Stimulated activated CD4-positive, alpha-beta T cell treated with anti-CD3 and anti-CD28 coated beads, Interleukin-12 subunit alpha, Interleukin-12 subunit beta, amount 100 ng/mL, for 24 hours (primary cell): ENCODE results near the gene NFIB.

Experiments
- DNase-seq, 2 experiments: peaks; one replicate each; pipeline ENCODE4 v3.0.0-alpha.2; 2020; ENCODE audit warnings: low read depth in 2 of 2

Gene NFIB

GRCh38 chr9:14246951-14247350, 67.0 kb downstream of the NFIB start:
- DNase-seq, result no peak

- DNase-seq, result no peak
Measured at GRCh38 chr9:14245901-14246525, 67.9 kb downstream of the NFIB start.

DNA sequence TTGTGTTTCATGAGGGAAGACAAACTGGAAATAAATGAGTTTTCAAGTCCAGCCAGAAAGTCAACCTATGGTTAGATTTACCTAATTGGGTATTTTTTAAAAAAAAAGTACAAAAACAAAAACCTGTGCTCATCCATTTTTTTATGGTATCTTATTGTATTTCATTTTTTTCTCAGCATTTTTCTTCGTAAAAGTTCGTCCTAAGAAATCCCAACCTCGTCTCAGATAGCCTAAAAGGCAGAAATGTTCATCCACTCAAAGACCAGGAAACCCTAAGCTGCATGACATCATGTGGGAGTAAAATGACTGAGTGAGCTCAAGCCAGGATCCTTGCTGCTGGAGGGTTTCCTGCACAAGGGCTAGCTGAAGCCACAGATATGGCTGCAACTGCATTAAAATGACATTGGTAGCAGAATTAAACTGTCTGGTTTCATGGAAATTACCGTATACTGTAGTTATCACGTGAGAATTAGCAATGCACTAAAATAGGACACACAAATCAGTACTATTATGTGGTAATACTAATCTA, 70.4 kb downstream of the NFIB start:
- DNase-seq, result no peak

GRCh38 chr9:14242150-14242805, 71.7 kb downstream of the NFIB start:
- DNase-seq, result no peak

DNA sequence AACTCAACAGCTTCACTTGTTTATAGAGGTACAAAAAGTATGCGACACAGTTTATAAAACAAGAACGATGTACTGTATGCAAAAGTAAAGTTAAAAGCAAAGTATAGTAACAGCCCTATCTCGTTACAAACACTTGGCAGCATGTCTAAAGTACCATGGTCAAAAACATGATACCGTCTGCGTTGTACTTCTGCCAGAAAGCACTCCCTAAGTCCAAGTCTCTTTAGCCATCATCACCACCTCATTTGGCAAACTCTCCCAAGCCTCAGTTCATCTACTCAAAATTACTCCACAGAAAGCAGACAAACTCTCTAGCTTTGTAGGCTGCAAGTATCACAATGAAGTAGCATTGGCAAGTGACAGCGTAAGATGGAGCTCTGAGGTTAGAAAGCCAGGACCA, 73.4 kb downstream of the NFIB start:
- no peak for DNase-seq

- DNase-seq, result no peak
Measured at GRCh38 chr9:14238518-14238917, 75.4 kb downstream of the NFIB start.

GRCh38 chr9:14238079-14238478, 75.9 kb downstream of the NFIB start:
- no peak for DNase-seq

- DNase-seq, result no peak
Measured at GRCh38 chr9:14236591-14236990, 77.3 kb downstream of the NFIB start.

- DNase-seq, result no peak
Measured at GRCh38 chr9:14232111-14232510, 81.8 kb downstream of the NFIB start.

DNA sequence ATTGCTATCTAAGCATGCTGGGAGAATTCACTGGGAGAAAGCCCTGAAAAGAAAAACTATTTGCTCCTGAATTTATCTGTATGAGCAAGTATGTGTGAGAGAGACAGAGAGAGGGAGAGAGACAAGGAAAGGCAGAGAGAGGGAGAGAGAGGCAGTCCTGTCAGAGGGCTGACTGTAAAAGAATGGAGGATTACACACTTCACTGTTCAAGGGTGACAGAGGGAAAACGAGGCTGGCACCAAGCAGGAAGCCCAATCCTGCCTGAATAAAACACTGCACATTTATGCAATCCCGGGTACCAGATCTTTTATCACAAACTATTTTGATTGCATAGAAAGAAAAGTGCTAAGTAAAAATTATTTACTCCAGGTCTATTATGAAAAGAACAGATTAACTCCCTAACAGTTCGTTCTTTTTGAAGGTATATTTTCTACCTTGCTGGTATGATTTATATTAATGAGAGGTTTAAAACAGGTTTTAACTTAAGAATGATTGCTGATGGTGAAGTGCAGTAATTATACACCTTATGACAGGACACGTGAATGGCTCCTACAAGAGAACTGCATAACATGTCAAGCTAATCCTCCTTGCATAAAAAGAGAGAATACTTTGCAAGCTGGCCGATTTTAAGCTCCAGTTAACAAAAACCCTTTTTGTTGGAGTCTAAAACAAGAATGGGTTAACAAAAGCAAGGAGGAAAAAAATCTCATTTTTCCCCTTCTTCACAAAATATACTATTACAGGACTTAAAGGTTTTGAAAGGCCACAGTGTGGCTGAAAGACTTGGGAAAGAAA, 82.5 kb downstream of the NFIB start:
- DNase-seq, result no peak

DNA sequence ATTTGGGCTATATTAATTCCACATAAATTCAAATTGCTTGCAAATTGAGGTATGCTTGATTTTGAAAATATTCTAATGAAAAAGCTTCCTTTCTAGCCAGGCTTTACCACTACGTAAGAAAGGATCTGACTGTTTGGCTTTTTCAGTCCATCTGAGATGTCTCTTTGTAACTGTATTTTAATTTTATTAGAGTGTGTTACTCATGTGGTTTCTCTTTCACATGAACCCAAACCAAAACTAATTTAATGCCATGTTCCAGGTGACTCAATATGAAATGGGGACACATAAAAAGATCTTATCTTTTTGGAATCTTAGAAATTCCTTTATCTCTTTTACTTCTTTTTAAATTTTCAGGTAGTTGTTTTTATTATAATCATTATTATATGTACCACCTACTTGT, 85.3 kb downstream of the NFIB start:
- no peak for DNase-seq

DNA sequence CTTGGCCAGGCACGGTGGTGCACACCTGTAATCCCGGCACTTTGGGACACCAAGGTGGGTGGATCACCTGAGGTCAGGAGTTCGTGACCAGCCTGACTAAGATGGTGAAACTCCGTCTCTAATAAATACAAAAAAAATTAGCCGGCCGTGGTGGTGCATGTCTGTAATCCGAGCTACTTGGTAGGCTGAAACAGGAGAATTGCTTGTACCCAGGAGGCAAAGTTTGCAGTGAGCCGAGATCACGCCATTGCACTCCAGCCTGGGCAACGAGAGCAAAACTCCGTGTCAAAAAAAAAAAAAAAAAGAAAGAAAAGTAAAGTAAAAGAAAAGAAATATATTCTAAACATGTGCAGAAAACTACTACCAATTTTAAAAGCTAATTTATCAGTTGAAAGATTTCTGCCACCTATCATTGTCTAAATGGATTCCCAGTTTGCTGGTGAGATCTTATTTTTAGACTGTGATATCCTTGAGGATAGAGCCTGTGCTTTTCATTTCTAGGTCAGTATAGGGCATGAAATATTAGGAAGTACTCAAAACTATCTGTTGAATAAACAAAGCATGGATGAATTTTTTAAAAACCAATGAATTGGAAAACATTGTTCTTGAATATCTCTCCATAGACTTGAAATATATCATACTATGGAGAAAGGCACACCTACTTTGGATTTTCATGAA, 86.9 kb downstream of the NFIB start:
- DNase-seq, result no peak

- no peak for DNase-seq
Measured at GRCh38 chr9:14223081-14223480, 90.9 kb downstream of the NFIB start.

DNA sequence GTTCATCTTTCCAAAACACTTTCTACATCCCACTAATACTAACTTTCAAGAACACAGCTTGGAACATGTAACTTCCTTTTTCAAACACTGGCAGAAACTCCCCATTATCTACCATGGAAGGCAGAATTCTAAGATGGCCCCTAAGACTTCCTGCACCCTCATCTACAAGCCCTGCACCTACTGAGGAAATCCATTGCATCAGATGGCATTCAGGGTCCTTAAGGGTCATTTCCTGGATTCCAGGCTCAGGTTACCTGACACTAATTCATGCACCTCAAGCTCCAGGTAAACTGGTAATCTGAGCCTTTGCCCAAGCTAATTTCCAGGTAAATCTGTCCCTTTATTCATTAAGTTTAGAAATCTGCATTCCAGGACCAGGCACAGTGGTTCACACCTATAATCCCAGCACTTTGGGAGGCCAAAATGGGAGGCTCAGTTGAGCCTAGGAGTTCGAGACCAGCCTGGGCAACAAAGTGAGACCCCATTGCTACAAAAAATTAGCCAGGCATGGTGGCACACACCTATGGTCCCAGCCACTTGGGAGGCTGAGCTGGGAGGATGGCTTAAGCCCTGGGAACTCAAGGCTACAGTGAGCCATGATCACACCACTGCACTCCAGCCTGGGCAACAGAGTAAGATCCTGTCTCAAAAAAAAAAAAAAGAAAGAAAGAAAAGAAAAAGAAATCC, 91.6 kb downstream of the NFIB start:
- no peak for DNase-seq

GRCh38 chr9:14221558-14221957, 92.4 kb downstream of the NFIB start:
- DNase-seq, result no peak

- DNase-seq, result no peak
Measured at GRCh38 chr9:14221119-14221518, 92.8 kb downstream of the NFIB start.

GRCh38 chr9:14220256-14220655, 93.7 kb downstream of the NFIB start:
- no peak for DNase-seq

DNA sequence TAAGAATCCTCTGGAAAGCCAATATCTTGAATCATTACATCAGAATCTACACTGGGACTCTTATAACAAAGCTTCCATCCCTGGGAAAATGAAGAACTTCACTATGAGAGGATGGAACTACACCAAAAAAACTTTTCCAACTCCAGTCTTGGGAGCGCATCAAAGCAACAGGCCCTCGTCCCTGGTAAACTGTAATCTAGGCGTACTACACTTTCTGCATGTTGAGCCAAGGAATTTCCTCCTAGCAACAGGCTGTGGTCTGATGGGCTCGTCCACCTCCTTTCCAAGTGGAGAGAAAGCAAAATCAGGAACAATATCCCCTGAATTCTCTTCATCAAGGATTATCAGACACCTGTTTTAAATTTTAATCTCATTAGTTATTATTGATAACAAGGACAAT, 94.1 kb downstream of the NFIB start:
- DNase-seq, result no peak

- no peak for DNase-seq
Measured at GRCh38 chr9:14218253-14218652, 95.7 kb downstream of the NFIB start.

DNA sequence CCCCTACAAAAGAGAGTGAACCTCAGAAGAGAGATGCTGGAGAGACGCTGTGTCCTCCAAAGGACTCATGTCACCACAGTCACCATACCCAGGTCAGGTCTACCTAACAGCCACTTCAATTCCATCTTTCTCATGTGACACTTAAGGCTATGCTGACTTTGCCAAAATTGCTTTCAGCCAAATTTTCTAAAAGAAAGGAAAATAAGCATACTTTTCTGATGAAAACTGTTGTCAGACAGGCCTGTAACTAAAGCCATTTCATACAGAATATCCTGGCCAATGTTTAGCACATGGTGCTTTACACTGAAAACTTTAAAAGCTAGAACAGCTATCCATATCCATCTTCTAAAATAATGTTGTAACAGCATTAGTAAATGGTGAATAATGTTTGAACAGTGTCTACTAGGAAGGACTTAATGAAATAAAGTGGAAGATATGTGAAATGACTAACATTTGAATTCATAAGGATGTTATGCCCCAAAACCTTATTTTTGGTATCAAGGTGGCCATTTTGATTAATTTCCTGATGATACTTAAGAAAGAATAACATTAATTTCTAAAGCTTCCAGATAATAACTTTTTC, 97.2 kb downstream of the NFIB start:
- DNase-seq, result no peak

DNA sequence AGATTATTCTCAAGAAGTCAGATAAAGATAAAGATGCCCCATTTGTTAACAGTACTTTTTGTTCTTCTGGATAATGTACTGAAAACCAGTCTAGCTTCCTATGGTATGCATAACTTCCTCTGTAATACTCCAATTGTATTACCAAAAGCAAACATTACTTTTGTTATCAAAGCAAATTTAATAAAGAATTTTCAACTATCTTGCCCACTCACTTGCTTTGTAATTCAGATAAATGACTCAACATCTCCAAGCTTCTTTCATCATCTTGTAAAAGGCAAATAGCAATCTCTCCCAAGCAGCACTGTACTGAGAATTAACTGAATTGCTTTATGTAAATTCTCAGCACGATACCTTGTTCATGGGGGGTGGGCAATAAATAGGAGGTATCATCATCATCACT, 98.3 kb downstream of the NFIB start:
- no peak for DNase-seq
